Neuron (in vitro differentiated cells): ENCODE results near the gene ZNF93.
"Not testable (repeated sequence)": the region's sequence is repeated elsewhere in the genome, so short reads cannot be mapped to it uniquely, and the experiment has no call there.

ENCODE experiments used
- H2AFZ ChIP-seq: one replicate; pipeline ENCODE4 v1.6.1; 2013; ENCODE audit warnings: low read depth, mild to moderate bottlenecking, inconsistent platforms, low read length, moderate library complexity
- H3K27me3 ChIP-seq: one replicate; pipeline ENCODE4 v1.6.1; 2013; ENCODE audit warnings: low read length; ENCODE audit not compliant: insufficient read depth
- H3K36me3 ChIP-seq: one replicate; pipeline ENCODE4 v1.6.1; 2013; ENCODE audit warnings: low read length; ENCODE audit not compliant: insufficient read depth
- H3K4me1 ChIP-seq: one replicate; pipeline ENCODE4 v1.6.1; 2013; ENCODE audit warnings: low read length; ENCODE audit not compliant: insufficient read depth
- H3K4me3 ChIP-seq: 2 replicates; pipeline ENCODE4 v1.5.1; 2013; ENCODE audit warnings: mild to moderate bottlenecking, low read length, moderate library complexity
- H3K9me3 ChIP-seq: one replicate; pipeline ENCODE4 v1.6.1; 2013; ENCODE audit warnings: low read length

ZNF93 gene

GRCh38 chr19:19955208-19955607 lies 54.5 kb downstream of the ZNF93 start:
- no peaks in the 10 kb centered on the region for H3K4me1 ChIP-seq
- no peak overlapping the region for H2AFZ ChIP-seq
- no peaks in the 10 kb centered on the region for H3K9me3 ChIP-seq
- no peaks in the 10 kb centered on the region for H3K36me3 ChIP-seq
- no peaks in the 10 kb centered on the region for H3K27me3 ChIP-seq
- H3K4me3 ChIP-seq = no peak overlapping the region

- Histone ChIP-seq H3K4me1 (no peaks in the 10 kb centered on the region), H3K27me3 (no peaks in the 10 kb centered on the region), H3K4me3 (no peak overlapping the region), H2AFZ (no peak overlapping the region), H3K9me3 (no peaks in the 10 kb centered on the region), H3K36me3 (no peaks in the 10 kb centered on the region)
These were observed 55.8 kb downstream of the ZNF93 start for GRCh38 chr19:19956434-19957075.

GRCh38 chr19:19957766-19958165 lies 57.0 kb downstream of the ZNF93 start:
- not testable (repeated sequence) for H3K4me3 ChIP-seq, H2AFZ ChIP-seq, H3K27me3 ChIP-seq, H3K4me1 ChIP-seq, H3K36me3 ChIP-seq, H3K9me3 ChIP-seq

GRCh38 chr19:19959151-19959799 lies 58.5 kb downstream of the ZNF93 start:
- not testable (repeated sequence) for H2AFZ ChIP-seq, H3K9me3 ChIP-seq, H3K27me3 ChIP-seq, H3K36me3 ChIP-seq, H3K4me3 ChIP-seq, H3K4me1 ChIP-seq

- H3K27me3 ChIP-seq = no peaks in the 10 kb centered on the region
- no peak overlapping the region for H3K4me3 ChIP-seq
- no peak overlapping the region for H2AFZ ChIP-seq
- no peaks in the 10 kb centered on the region for H3K4me1 ChIP-seq
- peaks cover 11% of the 10 kb centered on the region for H3K9me3 ChIP-seq
- no peaks in the 10 kb centered on the region for H3K36me3 ChIP-seq
These were observed 63.7 kb downstream of the ZNF93 start for GRCh38 chr19:19964416-19964815.

GRCh38 chr19:19966126-19966525 lies 65.4 kb downstream of the ZNF93 start:
- not testable (repeated sequence) for H3K36me3 ChIP-seq, H2AFZ ChIP-seq, H3K4me3 ChIP-seq, H3K27me3 ChIP-seq, H3K4me1 ChIP-seq
- H3K9me3 ChIP-seq = peaks cover 11% of the 10 kb centered on the region

GRCh38 chr19:19966862-19967261 lies 66.1 kb downstream of the ZNF93 start:
- Histone ChIP-seq H3K4me1 (no peaks in the 10 kb centered on the region), H3K9me3 (peaks cover 11% of the 10 kb centered on the region), H2AFZ (no peak overlapping the region), H3K36me3 (no peaks in the 10 kb centered on the region), H3K27me3 (no peaks in the 10 kb centered on the region), H3K4me3 (no peak overlapping the region)
